Measurements from ENCODE around the gene MRPS7.

DNA sequence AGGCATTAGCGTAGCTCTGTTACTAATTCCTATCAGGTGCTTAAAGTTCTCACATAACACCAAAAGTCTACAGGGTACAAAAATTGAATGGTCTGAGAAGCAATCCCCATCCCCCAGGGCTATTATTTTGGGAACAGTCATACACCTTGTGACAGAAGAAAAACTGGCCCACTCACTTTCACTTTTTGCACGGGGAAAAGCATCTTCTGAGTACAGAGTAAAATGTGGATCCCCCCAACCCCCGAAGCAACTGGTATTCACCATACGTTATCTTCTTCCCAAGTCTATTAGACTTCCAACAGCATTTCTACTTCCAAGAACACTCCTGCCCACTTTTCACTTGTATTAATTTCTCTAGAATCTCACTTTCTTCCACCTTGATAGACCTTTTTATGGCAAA is 12.1 kb upstream of the MRPS7 start:
- TF ChIP-seq, protein P1, sequence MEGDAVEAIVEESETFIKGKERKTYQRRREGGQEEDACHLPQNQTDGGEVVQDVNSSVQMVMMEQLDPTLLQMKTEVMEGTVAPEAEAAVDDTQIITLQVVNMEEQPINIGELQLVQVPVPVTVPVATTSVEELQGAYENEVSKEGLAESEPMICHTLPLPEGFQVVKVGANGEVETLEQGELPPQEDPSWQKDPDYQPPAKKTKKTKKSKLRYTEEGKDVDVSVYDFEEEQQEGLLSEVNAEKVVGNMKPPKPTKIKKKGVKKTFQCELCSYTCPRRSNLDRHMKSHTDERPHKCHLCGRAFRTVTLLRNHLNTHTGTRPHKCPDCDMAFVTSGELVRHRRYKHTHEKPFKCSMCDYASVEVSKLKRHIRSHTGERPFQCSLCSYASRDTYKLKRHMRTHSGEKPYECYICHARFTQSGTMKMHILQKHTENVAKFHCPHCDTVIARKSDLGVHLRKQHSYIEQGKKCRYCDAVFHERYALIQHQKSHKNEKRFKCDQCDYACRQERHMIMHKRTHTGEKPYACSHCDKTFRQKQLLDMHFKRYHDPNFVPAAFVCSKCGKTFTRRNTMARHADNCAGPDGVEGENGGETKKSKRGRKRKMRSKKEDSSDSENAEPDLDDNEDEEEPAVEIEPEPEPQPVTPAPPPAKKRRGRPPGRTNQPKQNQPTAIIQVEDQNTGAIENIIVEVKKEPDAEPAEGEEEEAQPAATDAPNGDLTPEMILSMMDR (IDR thresholded peaks at IDR 0.05; ENCODE audit: low read depth, low read length), result no peak
- TF ChIP-seq EZH2phosphoT487 (IDR thresholded peaks at IDR 0.05; ENCODE audit: low read depth), result no peak

Measured in OCI-LY3 (cell line).